ENCODE measurements around the gene CTU1.
"Not testable (repeated sequence)": the region's sequence is repeated elsewhere in the genome, so short reads cannot be mapped to it uniquely, and the experiment has no call there.

CTU1 gene

DNA sequence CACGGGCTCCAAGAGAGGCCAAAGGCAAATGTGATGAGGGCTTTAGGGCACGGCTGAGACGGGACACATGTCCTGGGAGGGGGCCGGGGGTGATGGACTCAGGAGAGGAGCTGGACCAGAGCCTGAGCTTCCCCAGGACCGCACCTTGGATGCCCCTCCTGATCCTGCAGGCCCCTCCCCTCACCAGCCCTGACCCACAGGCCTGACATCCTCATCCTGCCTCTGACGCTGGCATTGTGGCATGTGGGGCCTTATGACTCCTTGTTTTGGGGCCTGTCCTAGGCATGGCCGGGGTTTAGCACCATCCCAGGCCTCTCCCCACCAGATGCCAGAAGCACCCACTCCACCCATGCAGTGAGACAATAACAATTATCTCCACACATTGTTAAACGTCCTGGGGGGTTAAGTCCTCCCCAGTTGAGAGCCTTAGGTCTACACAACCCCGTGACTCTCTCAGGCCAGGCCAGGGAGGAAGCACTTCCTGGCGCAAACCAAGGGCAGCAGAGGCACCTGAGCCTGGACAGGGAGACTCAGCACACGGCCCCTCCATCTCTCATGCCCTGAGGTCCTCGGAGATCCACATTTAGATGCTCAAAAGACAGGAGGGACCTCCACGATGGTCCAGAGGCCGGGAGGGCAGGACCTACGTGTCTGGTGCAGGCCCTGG is 34.7 kb upstream of the CTU1 start:
- H3K27ac ChIP-seq (ENCODE audit: low read length); H3K36me3 ChIP-seq (ENCODE audit: control insufficient read depth in 2 of 2, insufficient read depth in 2 of 2, low read length in 2 of 2); H3K4me1 ChIP-seq (ENCODE audit: control insufficient read depth, insufficient read depth, low read length); H3K9me3 ChIP-seq (ENCODE audit: control insufficient read depth in 2 of 2, low read length in 2 of 2); H3K27me3 ChIP-seq (ENCODE audit: control insufficient read depth in 1 of 2, insufficient read depth in 2 of 2, low read length in 2 of 2); H3K9ac ChIP-seq (ENCODE audit: low read length in 2 of 2); H3K4me3 ChIP-seq (ENCODE audit: low read length in 2 of 2): not testable (repeated sequence)

DNA sequence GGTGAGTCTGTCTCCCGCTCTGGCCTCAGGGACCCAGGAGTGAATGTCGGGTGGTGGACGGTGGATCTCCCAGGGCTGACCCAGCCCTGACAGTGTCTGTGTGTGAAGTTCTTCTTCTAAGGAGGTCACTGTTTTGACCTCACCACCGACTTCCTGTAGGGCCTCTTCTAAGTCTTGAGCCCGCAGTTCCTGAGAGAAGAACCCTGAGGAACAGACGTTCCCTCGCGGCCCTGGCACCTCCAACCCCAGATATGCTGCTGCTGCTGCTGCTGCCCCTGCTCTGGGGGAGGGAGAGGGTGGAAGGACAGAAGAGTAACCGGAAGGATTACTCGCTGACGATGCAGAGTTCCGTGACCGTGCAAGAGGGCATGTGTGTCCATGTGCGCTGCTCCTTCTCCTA is 33.9 kb upstream of the CTU1 start, which contains the start of gene SIGLEC7:
Gene SIGLEC7 (plus strand): TSS at position 183 of the 400 bp plus-strand sequence. CDS start 69 bp downstream, at position 252.
- H3K27ac ChIP-seq (ENCODE audit: low read length): no peak within 1 kb of the TSS
- no peaks in the 10 kb centered on the region for H3K4me1 ChIP-seq (ENCODE audit: control insufficient read depth, insufficient read depth, low read length)
- H3K4me3 ChIP-seq (ENCODE audit: low read length in 2 of 2): no peak within 1 kb of the TSS
- H3K27me3 ChIP-seq (ENCODE audit: control insufficient read depth in 1 of 2, insufficient read depth in 2 of 2, low read length in 2 of 2): peaks cover 2 to 12% of the 10 kb centered on the region in 2 donors
- H3K36me3 ChIP-seq (ENCODE audit: control insufficient read depth in 2 of 2, insufficient read depth in 2 of 2, low read length in 2 of 2): no peaks in the 10 kb centered on the region
- H3K9ac ChIP-seq (ENCODE audit: low read length in 2 of 2): no peak within 1 kb of the TSS
- no peaks in the 10 kb centered on the region for H3K9me3 ChIP-seq (ENCODE audit: control insufficient read depth in 2 of 2, low read length in 2 of 2)

DNA sequence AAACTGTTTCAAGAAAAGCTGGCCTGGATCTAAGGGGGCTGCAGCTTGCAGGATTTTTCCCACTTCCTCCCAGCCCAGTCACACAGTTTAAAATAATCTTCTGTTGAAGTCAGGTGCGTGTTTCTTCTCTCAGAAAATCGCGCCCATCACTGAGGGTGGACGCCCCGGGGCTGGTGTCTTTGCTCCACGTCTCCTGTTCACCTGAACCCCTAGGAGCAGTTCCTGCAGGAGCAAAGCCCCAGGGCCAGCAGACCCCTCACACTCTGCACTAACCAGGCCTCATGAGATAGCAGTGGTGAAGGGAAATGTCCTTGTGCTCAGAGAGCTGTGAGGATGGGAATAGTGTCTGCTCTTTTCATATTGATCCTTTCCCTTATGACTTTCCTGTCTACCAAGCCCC is 33.0 kb upstream of the CTU1 start:
- Histone ChIP-seq H3K36me3 (ENCODE audit: control insufficient read depth in 2 of 2, insufficient read depth in 2 of 2, low read length in 2 of 2) (no peaks in the 10 kb centered on the region), H3K4me1 (ENCODE audit: control insufficient read depth, insufficient read depth, low read length) (no peaks in the 10 kb centered on the region), H3K4me3 (ENCODE audit: low read length in 2 of 2) (no peak overlapping the region), H3K9me3 (ENCODE audit: control insufficient read depth in 2 of 2, low read length in 2 of 2) (no peaks in the 10 kb centered on the region), H3K27ac (ENCODE audit: low read length) (no peak overlapping the region), H3K27me3 (ENCODE audit: control insufficient read depth in 1 of 2, insufficient read depth in 2 of 2, low read length in 2 of 2) (peaks cover 2 to 13% of the 10 kb centered on the region in 2 donors), H3K9ac (ENCODE audit: low read length in 2 of 2) (no peak overlapping the region)

DNA sequence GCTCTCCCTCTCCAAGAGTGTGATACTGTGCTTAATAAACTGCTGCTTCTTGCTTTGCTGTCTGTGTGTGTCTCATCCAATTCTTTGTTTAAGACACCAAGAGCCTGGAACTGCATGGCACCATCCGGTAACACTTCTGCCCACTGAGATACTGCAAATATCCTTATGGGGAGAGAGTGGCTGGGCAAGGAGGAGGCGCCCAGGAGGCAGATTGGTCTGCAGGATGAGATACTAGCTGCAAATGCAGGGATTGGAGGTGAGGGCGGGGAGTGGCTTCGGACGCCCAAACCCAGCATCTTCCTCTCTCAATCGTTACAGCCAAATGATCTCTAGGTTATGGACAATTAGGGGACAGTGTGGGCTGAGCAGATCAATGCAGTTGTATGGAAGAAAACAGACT is 32.2 kb upstream of the CTU1 start:
- H3K9me3 ChIP-seq (ENCODE audit: control insufficient read depth in 2 of 2, low read length in 2 of 2): no peaks in the 10 kb centered on the region
- H3K27me3 ChIP-seq (ENCODE audit: control insufficient read depth in 1 of 2, insufficient read depth in 2 of 2, low read length in 2 of 2): peaks cover 2 to 13% of the 10 kb centered on the region in 2 donors
- H3K36me3 ChIP-seq (ENCODE audit: control insufficient read depth in 2 of 2, insufficient read depth in 2 of 2, low read length in 2 of 2): no peaks in the 10 kb centered on the region
- H3K9ac ChIP-seq (ENCODE audit: low read length in 2 of 2): no peak overlapping the region
- H3K4me1 ChIP-seq (ENCODE audit: control insufficient read depth, insufficient read depth, low read length): no peaks in the 10 kb centered on the region
- H3K4me3 ChIP-seq (ENCODE audit: low read length in 2 of 2): no peak overlapping the region
- no peak overlapping the region for H3K27ac ChIP-seq (ENCODE audit: low read length)

DNA sequence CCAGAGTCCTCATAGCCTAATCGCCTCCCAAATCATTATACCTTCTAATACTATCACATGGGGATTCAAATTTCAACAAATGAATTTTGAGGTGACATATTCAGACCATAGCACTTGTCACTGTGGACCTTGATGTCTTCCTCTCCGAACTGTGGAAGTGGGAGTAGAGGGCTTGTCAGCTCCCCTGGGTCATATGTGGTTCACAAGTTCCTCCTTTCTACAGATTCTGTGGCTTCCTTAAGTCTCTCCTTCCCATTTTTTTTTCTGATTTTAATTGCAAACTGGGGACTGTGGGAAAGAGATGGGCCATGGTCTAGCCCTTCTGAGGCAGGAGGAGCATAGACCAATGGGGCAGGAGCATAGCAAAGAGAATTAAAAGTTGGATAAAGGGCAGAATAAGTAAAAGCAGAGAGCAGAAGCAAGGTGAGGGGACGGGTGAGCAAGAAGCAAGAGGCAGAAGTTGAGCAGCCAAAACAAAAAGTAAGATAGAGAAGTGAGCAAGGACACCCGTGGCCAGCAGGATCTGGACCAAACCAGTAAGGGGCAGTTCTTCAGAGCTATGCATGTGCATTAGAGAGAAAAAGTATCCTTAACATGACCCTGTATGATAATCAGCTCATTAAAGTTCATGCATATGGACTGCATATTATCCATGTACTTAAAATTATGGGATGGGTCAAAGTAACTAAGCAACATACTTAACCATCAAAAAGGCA is 31.2 kb upstream of the CTU1 start:
- Histone ChIP-seq H3K36me3 (ENCODE audit: control insufficient read depth in 2 of 2, insufficient read depth in 2 of 2, low read length in 2 of 2) (no peaks in the 10 kb centered on the region), H3K27me3 (ENCODE audit: control insufficient read depth in 1 of 2, insufficient read depth in 2 of 2, low read length in 2 of 2) (peaks cover 2 to 11% of the 10 kb centered on the region in 2 donors), H3K27ac (ENCODE audit: low read length) (no peak overlapping the region), H3K9ac (ENCODE audit: low read length in 2 of 2) (no peak overlapping the region), H3K9me3 (ENCODE audit: control insufficient read depth in 2 of 2, low read length in 2 of 2) (no peaks in the 10 kb centered on the region), H3K4me1 (ENCODE audit: control insufficient read depth, insufficient read depth, low read length) (no peaks in the 10 kb centered on the region), H3K4me3 (ENCODE audit: low read length in 2 of 2) (no peak overlapping the region)

DNA sequence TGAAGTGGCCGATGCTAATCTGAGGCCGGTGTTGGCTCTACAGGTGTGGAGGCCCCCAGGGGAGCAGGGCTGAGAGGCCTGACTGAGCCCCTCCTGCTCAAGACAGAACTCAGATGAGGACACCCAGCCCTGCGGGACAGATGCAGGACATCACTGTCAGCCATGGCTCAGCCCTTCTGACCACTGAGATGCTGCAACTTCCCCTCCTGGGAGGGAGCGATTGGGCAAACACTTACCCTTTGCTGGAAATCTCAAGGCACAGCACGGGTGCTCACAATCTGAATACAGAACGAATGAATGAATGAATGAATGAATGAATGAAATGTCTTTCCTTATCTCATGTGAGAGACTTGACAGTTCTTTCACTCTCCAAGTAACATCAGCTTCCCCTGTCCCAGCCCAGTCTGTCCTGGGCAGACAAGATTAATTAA is 30.4 kb upstream of the CTU1 start:
- no peaks in the 10 kb centered on the region for H3K4me1 ChIP-seq (ENCODE audit: control insufficient read depth, insufficient read depth, low read length)
- H3K36me3 ChIP-seq (ENCODE audit: control insufficient read depth in 2 of 2, insufficient read depth in 2 of 2, low read length in 2 of 2): no peaks in the 10 kb centered on the region
- no peak overlapping the region for H3K27ac ChIP-seq (ENCODE audit: low read length)
- no peak overlapping the region for H3K9ac ChIP-seq (ENCODE audit: low read length in 2 of 2)
- no peaks in the 10 kb centered on the region for H3K9me3 ChIP-seq (ENCODE audit: control insufficient read depth in 2 of 2, low read length in 2 of 2)
- H3K4me3 ChIP-seq (ENCODE audit: low read length in 2 of 2): no peak overlapping the region
- H3K27me3 ChIP-seq (ENCODE audit: control insufficient read depth in 1 of 2, insufficient read depth in 2 of 2, low read length in 2 of 2): peaks cover 2 to 11% of the 10 kb centered on the region in 2 donors

DNA sequence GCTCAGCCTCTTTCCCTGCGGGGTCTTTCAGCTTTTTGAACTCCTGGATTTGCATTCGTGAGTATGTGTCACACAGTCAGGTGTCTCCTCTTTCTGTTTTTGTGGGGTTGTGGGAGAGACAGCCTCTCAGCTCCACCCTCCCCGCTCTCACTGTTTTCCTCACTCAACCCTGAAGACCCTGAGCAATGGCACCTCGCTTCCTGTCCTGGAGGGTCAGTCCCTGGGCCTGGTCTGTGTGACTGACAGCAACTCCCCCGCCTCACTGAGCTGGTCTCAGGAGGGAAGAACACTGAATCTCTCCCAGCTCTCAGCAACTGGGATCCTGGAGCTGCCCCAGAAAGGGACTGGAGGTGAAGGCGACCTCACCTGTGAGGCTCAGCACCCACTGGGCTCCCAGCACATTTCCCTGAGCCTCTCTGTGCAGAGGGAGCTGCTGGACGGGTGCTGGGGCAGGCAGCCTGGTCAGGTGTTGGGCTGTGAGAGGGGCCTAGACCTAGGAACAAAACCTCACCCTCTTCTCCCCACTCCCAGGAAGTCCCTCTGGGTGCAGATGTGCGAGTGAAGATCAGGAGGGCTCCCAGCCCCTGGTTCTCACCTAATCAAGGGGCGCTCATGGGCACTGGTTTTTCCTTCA is 29.7 kb upstream of the CTU1 start:
- Histone ChIP-seq H3K27ac (ENCODE audit: low read length) (no peak overlapping the region), H3K9ac (ENCODE audit: low read length in 2 of 2) (no peak overlapping the region)

DNA sequence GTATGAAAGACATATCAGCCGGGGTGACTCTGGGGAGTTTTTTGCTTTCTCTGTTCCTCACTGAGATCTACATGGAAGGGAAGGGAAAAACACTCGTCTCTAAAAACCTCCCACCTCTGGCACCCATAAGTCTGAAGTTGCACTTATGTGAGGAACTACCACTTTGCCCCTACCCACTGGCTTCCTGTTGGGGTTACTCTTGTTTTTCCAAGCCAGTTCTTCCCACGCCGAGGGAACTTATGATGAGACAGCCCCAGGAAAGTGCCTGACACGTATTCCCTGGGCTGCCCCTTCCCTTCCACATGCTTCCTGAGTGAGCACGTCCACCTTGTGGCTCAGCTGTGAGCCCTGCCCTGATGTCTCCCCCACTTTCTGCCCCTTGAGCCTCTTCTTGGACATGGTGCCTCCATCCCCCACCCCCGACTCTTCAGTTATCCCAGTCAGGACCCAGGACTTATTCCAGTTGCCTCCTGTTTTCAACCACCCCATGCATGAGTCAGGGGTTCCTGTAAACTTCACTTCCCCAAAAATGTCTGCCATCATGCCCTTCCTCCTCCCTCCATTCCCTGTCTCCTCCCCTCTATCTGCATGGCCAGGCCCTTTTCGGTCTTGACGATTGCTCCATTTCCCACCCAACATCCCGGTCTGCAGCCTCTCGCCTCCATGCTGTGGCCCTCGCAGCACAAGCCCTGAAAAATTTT is 28.8 kb upstream of the CTU1 start:
- Histone ChIP-seq H3K27ac (ENCODE audit: low read length) (no peak overlapping the region), H3K27me3 (ENCODE audit: control insufficient read depth in 1 of 2, insufficient read depth in 2 of 2, low read length in 2 of 2) (peaks cover 2 to 13% of the 10 kb centered on the region in 2 donors)

More for the DNA sequence above, 29.7 kb upstream of the CTU1 start:
- no peaks in the 10 kb centered on the region for H3K36me3 ChIP-seq (ENCODE audit: control insufficient read depth in 2 of 2, insufficient read depth in 2 of 2, low read length in 2 of 2)
- no peak overlapping the region for H3K4me3 ChIP-seq (ENCODE audit: low read length in 2 of 2)
- H3K9me3 ChIP-seq (ENCODE audit: control insufficient read depth in 2 of 2, low read length in 2 of 2): no peaks in the 10 kb centered on the region
- no peaks in the 10 kb centered on the region for H3K4me1 ChIP-seq (ENCODE audit: control insufficient read depth, insufficient read depth, low read length)
- peaks cover 2 to 11% of the 10 kb centered on the region in 2 donors for H3K27me3 ChIP-seq (ENCODE audit: control insufficient read depth in 1 of 2, insufficient read depth in 2 of 2, low read length in 2 of 2)

DNA sequence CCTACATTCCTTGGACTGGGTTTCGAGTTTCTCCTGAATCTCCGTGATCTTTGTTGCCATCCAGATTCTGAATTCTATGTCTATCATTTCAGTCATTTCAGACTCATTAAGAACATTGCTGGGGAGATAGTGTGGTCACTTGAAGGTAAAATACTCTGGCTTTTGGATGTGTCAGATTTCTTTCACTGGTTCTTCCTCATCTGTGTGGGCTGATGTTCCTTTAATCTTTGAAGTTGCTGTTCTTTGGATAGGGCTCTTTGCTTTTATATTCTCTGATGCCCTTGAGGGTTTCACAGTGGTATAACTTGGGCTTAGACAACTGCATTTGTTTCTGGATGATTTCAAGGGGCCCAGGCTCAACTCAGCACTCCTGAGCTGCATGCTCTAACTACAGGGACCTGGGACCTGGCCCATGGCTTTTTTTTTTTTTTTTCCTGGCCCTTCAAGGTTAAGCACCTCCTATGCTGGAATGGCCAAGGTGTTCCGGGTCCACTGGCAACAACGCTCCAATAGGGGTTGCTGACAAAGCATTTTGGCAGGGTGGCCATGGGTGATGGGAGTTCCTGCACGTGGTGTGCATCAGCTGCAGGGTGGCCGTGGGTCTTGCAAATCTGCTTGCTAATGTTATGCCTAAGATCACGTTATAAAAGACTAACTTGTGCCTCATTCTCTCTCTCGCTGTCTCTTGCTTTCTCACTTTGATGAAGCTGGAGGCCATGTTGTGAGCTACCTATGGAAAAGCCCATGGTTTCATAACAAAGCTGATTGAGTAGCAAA is 28.0 kb upstream of the CTU1 start:
- Histone ChIP-seq H3K27me3 (ENCODE audit: control insufficient read depth in 1 of 2, insufficient read depth in 2 of 2, low read length in 2 of 2) (peaks cover 0 to 13% of the 10 kb centered on the region in 2 donors), H3K4me3 (ENCODE audit: low read length in 2 of 2) (no peak overlapping the region), H3K36me3 (ENCODE audit: control insufficient read depth in 2 of 2, insufficient read depth in 2 of 2, low read length in 2 of 2) (no peaks in the 10 kb centered on the region), H3K9me3 (ENCODE audit: control insufficient read depth in 2 of 2, low read length in 2 of 2) (no peaks in the 10 kb centered on the region), H3K9ac (ENCODE audit: low read length in 2 of 2) (no peak overlapping the region), H3K27ac (ENCODE audit: low read length) (no peak overlapping the region), H3K4me1 (ENCODE audit: control insufficient read depth, insufficient read depth, low read length) (no peaks in the 10 kb centered on the region)

More for the DNA sequence above, 28.8 kb upstream of the CTU1 start:
- Histone ChIP-seq H3K36me3 (ENCODE audit: control insufficient read depth in 2 of 2, insufficient read depth in 2 of 2, low read length in 2 of 2) (no peaks in the 10 kb centered on the region), H3K9me3 (ENCODE audit: control insufficient read depth in 2 of 2, low read length in 2 of 2) (no peaks in the 10 kb centered on the region), H3K4me3 (ENCODE audit: low read length in 2 of 2) (no peak overlapping the region), H3K4me1 (ENCODE audit: control insufficient read depth, insufficient read depth, low read length) (no peaks in the 10 kb centered on the region), H3K9ac (ENCODE audit: low read length in 2 of 2) (no peak overlapping the region)

DNA sequence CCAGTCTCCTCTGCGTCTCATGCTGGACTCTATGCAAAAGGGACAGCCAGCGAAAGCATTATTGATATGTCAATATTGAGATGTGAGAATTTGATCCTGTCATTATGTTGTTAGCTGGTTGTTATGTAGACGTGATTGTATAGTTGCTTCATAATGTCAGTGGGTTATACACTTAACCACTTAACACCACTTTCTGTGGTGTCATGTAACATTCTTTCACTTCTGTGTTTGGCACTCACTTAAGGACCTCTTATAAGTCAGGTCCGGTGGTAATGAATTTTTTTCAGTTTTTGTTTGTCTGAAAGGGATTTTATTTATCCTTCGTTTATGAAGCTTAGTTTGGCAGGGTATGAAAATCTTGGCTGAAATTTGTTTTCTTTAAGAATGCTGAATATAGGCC is 26.8 kb upstream of the CTU1 start:
- H3K9ac ChIP-seq (ENCODE audit: low read length in 2 of 2): no peak overlapping the region
- H3K27ac ChIP-seq (ENCODE audit: low read length): no peak overlapping the region

More for the DNA sequence above, 26.8 kb upstream of the CTU1 start:
- no peaks in the 10 kb centered on the region for H3K4me1 ChIP-seq (ENCODE audit: control insufficient read depth, insufficient read depth, low read length)
- H3K36me3 ChIP-seq (ENCODE audit: control insufficient read depth in 2 of 2, insufficient read depth in 2 of 2, low read length in 2 of 2): no peaks in the 10 kb centered on the region
- H3K27me3 ChIP-seq (ENCODE audit: control insufficient read depth in 1 of 2, insufficient read depth in 2 of 2, low read length in 2 of 2): peaks cover 0 to 13% of the 10 kb centered on the region in 2 donors
- no peaks in the 10 kb centered on the region for H3K9me3 ChIP-seq (ENCODE audit: control insufficient read depth in 2 of 2, low read length in 2 of 2)
- H3K4me3 ChIP-seq (ENCODE audit: low read length in 2 of 2): no peak overlapping the region

Data from stomach smooth muscle (tissue), 2 donors.